IMR-90 (cell line): ENCODE results near the gene PLEKHD1. TPM values are rescaled to one million over a fixed set of nuclear protein-coding genes. Genes with fewer than 3 reads are reported as not detected.

Source experiments
- ATAC-seq: fragments of 200-7000 bp; cut with Tn5 transposase; 2 replicates; pipeline ENCODE4 v1.9.1; 2020; ENCODE audit warnings: low read depth, mild to moderate bottlenecking, moderate library complexity
- BruUV-seq: library from RNA; stranded (reverse); fragments of 400-500 nt; replicated peaks from 2 replicates; lab custom pipeline; 2021; lab: Mats Ljungman, UMichigan
- CTCF ChIA-PET: fragments of 300-600 bp; formaldehyde crosslinking; extraction: SDS; loops from one replicate; lab custom pipeline; 2021; ENCODE audit warnings: antibody characterized with exemption; lab: Yijun Ruan, JAX
- POLR2A ChIA-PET: fragments of 300-600 bp; sonication (Branson Sonifier 250); formaldehyde crosslinking; loops from one replicate; lab custom pipeline; 2022; ENCODE audit warnings: antibody characterized with exemption; ENCODE audit not compliant: unreplicated experiment; lab: Charles Lee
- DNase-seq: peaks from one replicate; pipeline ENCODE4 v3.0.0; 2013
- H2AFZ ChIP-seq: replicated peaks from 2 replicates; pipeline ENCODE3; 2013; ENCODE audit warnings: low read length, mild to moderate bottlenecking; ENCODE audit not compliant: poor library complexity
- H2AK5ac ChIP-seq: 2 replicates; pipeline ENCODE4 v1.6.1; 2013; ENCODE audit warnings: low read depth, low read length, inconsistent platforms
- H2AK9ac ChIP-seq: replicated peaks from 2 replicates; pipeline ENCODE3; 2013; ENCODE audit warnings: mild to moderate bottlenecking, low read depth, low read length, moderate library complexity; ENCODE audit not compliant: poor library complexity
- H2BK120ac ChIP-seq: 2 replicates; pipeline ENCODE4 v1.6.1; 2013; ENCODE audit warnings: low read depth, low read length, inconsistent platforms
- H2BK15ac ChIP-seq: 3 replicates; pipeline ENCODE4 v1.6.1; 2013; ENCODE audit warnings: low read depth, low read length, inconsistent platforms
- H2BK20ac ChIP-seq: 2 replicates; pipeline ENCODE4 v1.6.1; 2013; ENCODE audit warnings: low read depth, mild to moderate bottlenecking, inconsistent platforms, low read length, moderate library complexity
- H2BK5ac ChIP-seq: 2 replicates; pipeline ENCODE4 v1.6.1; 2013; ENCODE audit warnings: mild to moderate bottlenecking, low read depth, low read length, inconsistent platforms; ENCODE audit not compliant: poor library complexity, severe bottlenecking
- H3K14ac ChIP-seq: replicated peaks from 2 replicates; pipeline ENCODE4 v1.6.1; 2013; ENCODE audit warnings: low read depth, low read length, inconsistent platforms
- H3K18ac ChIP-seq: 2 replicates; pipeline ENCODE4 v1.6.1; 2013; ENCODE audit warnings: low read depth, low read length, control low read depth
- H3K23ac ChIP-seq: 2 replicates; pipeline ENCODE4 v1.6.1; 2013; ENCODE audit warnings: low read depth, low read length, inconsistent platforms
- H3K27ac ChIP-seq: 2 replicates; pipeline ENCODE4 v1.5.1; 2013; ENCODE audit warnings: mild to moderate bottlenecking, control low read depth, low read length; ENCODE audit not compliant: insufficient read depth
- H3K27me3 ChIP-seq: 2 replicates; pipeline ENCODE4 v1.6.1; 2013; ENCODE audit warnings: low read length; ENCODE audit not compliant: control insufficient read depth, insufficient read depth
- H3K36me3 ChIP-seq: 2 replicates; pipeline ENCODE4 v1.6.1; 2013; ENCODE audit warnings: low read length, mixed read lengths; ENCODE audit not compliant: control insufficient read depth, insufficient read depth
- H3K4ac ChIP-seq: 2 replicates; pipeline ENCODE4 v1.6.1; 2013; ENCODE audit warnings: low read depth, low read length, inconsistent platforms
- H3K4me1 ChIP-seq: 2 replicates; pipeline ENCODE4 v1.6.1; 2013; ENCODE audit warnings: low read length, mixed read lengths; ENCODE audit not compliant: control insufficient read depth, insufficient read depth
- H3K4me2 ChIP-seq: 2 replicates; pipeline ENCODE4 v1.6.1; 2013; ENCODE audit warnings: low read depth, mild to moderate bottlenecking, control low read depth, low read length, moderate library complexity
- H3K4me3 ChIP-seq: 2 replicates; pipeline ENCODE4 v1.5.1; 2013; ENCODE audit warnings: low read depth, mild to moderate bottlenecking, control low read depth, low read length, moderate library complexity; ENCODE audit not compliant: insufficient read depth
- H3K56ac ChIP-seq: 2 replicates; pipeline ENCODE4 v1.6.1; 2013; ENCODE audit warnings: low read length, inconsistent platforms; ENCODE audit not compliant: insufficient read depth; ENCODE audit errors: extremely low read depth
- H3K79me1 ChIP-seq, 2 experiments: 2 replicates each; pipeline ENCODE4 v1.6.1; 2013; ENCODE audit warnings: low read length in 2 of 2, inconsistent platforms in 1 of 2, low read depth in 1 of 2
- H3K9ac ChIP-seq: 2 replicates; pipeline ENCODE4 v1.6.1; 2013; ENCODE audit warnings: low read depth, low read length, control low read depth
- H3K9me1 ChIP-seq: 2 replicates; pipeline ENCODE4 v1.6.1; 2013; ENCODE audit warnings: low read length, inconsistent platforms; ENCODE audit not compliant: insufficient read depth
- H3K9me3 ChIP-seq: 2 replicates; pipeline ENCODE4 v1.6.1; 2013; ENCODE audit warnings: low read length; ENCODE audit not compliant: control insufficient read depth, insufficient read depth
- H4K20me1 ChIP-seq: 2 replicates; pipeline ENCODE4 v1.6.1; 2013; ENCODE audit warnings: low read length, inconsistent platforms; ENCODE audit not compliant: insufficient read depth
- H4K5ac ChIP-seq: 2 replicates; pipeline ENCODE4 v1.6.1; 2013; ENCODE audit warnings: mild to moderate bottlenecking, low read depth, low read length, control low read depth
- H4K8ac ChIP-seq, 2 experiments: 2 replicates each; pipeline ENCODE4 v1.6.1; 2013; ENCODE audit warnings: low read depth in 2 of 2, low read length in 2 of 2, control low read depth in 1 of 2, inconsistent platforms in 1 of 2
- H4K91ac ChIP-seq: 2 replicates; pipeline ENCODE4 v1.6.1; 2013; ENCODE audit warnings: low read depth, low read length, inconsistent platforms; ENCODE audit not compliant: insufficient read depth
- CEBPB ChIP-seq: IDR thresholded peaks from 2 replicates; pipeline ENCODE4 v1.6.1; 2012; ENCODE audit warnings: low read depth, low read length, improper control_type of control experiment
- MAZ ChIP-seq: IDR thresholded peaks from 2 replicates; pipeline ENCODE4 v1.6.1; 2012; ENCODE audit warnings: low read depth, mild to moderate bottlenecking, low read length, improper control_type of control experiment, moderate library complexity, borderline replicate concordance
- MXI1 ChIP-seq: IDR thresholded peaks from 2 replicates; pipeline ENCODE4 v1.6.1; 2012; ENCODE audit warnings: low read depth, mild to moderate bottlenecking, low read length, moderate library complexity, borderline replicate concordance
- NFE2L2 ChIP-seq: fragments of 150-350 bp; IDR thresholded peaks from 2 replicates; pipeline ENCODE4 v1.6.1; 2016; ENCODE audit warnings: low read depth, mild to moderate bottlenecking, low read length
- POLR2A ChIP-seq: IDR thresholded peaks from 2 replicates; pipeline ENCODE4 v1.6.1; 2012; ENCODE audit warnings: mild to moderate bottlenecking, low read depth, low read length
- RCOR1 ChIP-seq: IDR thresholded peaks from 2 replicates; pipeline ENCODE4 v1.6.1; 2012; ENCODE audit warnings: mild to moderate bottlenecking, low read length, improper control_type of control experiment; ENCODE audit not compliant: insufficient replicate concordance
- WGBS, 2 experiments: methylation state at CpG; one replicate each; pipeline versions ENCODE4 v1.1.5 to v1.1.7; 2013; ENCODE audit warnings: missing lambda C conversion rate in 2 of 2; ENCODE audit not compliant: insufficient read length in 1 of 2; ENCODE audit errors: extremely low coverage in 2 of 2; 5-methylcytosine and 5-hydroxymethylcytosine counted together
- dilution Hi-C: fragments of 300-500 bp; cut with HindIII; formaldehyde crosslinking; loops from one replicate; pipeline ENCODE4 v1.14.3; 2018; ENCODE audit warnings: low sequenced_read_pairs; ENCODE audit not compliant: unreplicated experiment
- in situ Hi-C: fragments of 300-500 bp; cut with MboI; formaldehyde crosslinking; loops from 3 replicates; pipeline ENCODE4 v1.14.3; 2019; ENCODE audit warnings: low sequenced_read_pairs, inconsistent platforms, mixed read lengths
- intact Hi-C: fragments of 100-400 bp; cut with micrococcal nuclease; formaldehyde crosslinking; loops from 2 replicates; pipeline ENCODE4 v1.10.0; 2022
- polyA plus RNA-seq, 3 experiments: library from polyadenylated mRNA; depleted of rRNA; stranded (reverse); fragments of >200 nt; gene quantifications; 2 replicates each; pipeline ENCODE4 v1.2.3, GENCODE V29; 2012; ENCODE audit warnings: low replicate concordance in 1 of 3
- total RNA-seq: library from RNA; depleted of rRNA; stranded (reverse); fragments of >200 nt; gene quantifications from 2 replicates; pipeline ENCODE4 v1.2.3, GENCODE V29; 2012

The PLEKHD1 gene
- total and polyA plus RNA-seq, 2 of the 4 experiments (the other 2 are of a cell fraction) = under 0.01 TPM; not detected in 1

GRCh38 chr14:69487226-69487625 is 2.7 kb downstream of the PLEKHD1 start:
- WGBS, 2 experiments = 80% methylated on average over 1 of the region's 4 CpGs; no CpG with 5 or more reads in 1 of the 2 experiments
- Histone ChIP-seq H2BK20ac (no peak overlapping the region), H3K9me1 (no peaks in the 10 kb centered on the region), H4K20me1 (no peaks in the 10 kb centered on the region), H2AK9ac (no peak overlapping the region), H4K8ac (no peak overlapping the region), H4K5ac (no peak overlapping the region), H3K79me1 (no peaks in the 10 kb centered on the region), H3K4me3 (no peak overlapping the region), H3K9me3 (no peaks in the 10 kb centered on the region), H3K14ac (no peak overlapping the region), H2AK5ac (no peak overlapping the region), H3K27ac (no peak overlapping the region), H3K18ac (no peak overlapping the region), H2AFZ (no peak overlapping the region), H3K4ac (no peak overlapping the region), H4K91ac (no peak overlapping the region), H3K4me1 (peaks cover 3% of the 10 kb centered on the region; the same call in 1 of the 2 replicates), H2BK120ac (no peak overlapping the region), H3K9ac (no peak overlapping the region), H3K36me3 (no peaks in the 10 kb centered on the region), H3K4me2 (no peak overlapping the region), H3K56ac (no peak overlapping the region), H3K27me3 (peaks cover 81% of the 10 kb centered on the region), H2BK15ac (no peak overlapping the region), H3K23ac (no peak overlapping the region), H2BK5ac (no peak overlapping the region)
- DNase-seq (no peak), ATAC-seq (no peak)
- dilution Hi-C loops (no loop called here), intact Hi-C loops (no loop called here), in situ Hi-C loops (no loop called here)
- TF ChIP-seq CEBPB = no peak
- no peak for TF ChIP-seq NFE2L2
- no peak for TF ChIP-seq MAZ
- TF ChIP-seq RCOR1 = no peak
- no peak for TF ChIP-seq MXI1
- no peak for TF ChIP-seq POLR2A
- CTCF ChIA-PET = interaction anchor here (0.6 kb wide), 1 partner anchor 503 kb away, joined by 5 read pairs; no protein-coding TSS in a partner anchor
- BruUV-seq = no TSS peak
- POLR2A ChIA-PET = no interaction called here
